ENCODE measurements around the gene STK17A. TPM values are rescaled to one million over a fixed set of nuclear protein-coding genes. Genes with fewer than 3 reads are reported as not detected.
"Not testable (repeated sequence)": the region's sequence is repeated elsewhere in the genome, so short reads cannot be mapped to it uniquely, and the experiment has no call there.

STK17A gene
- polyA plus RNA-seq, 6 donors from 2014 or later = 263 to 424 (median 353) TPM

- no peak for DNase-seq
- H3K4me3 Mint-ChIP-seq = no peak overlapping the region
- H3K9me3 Mint-ChIP-seq = no peaks in the 10 kb centered on the region
- no peaks in the 10 kb centered on the region for H3K27me3 Mint-ChIP-seq
- no peaks in the 10 kb centered on the region for H3K4me1 Mint-ChIP-seq
- ATAC-seq (ENCODE audit: low read depth in 2 of 2) = no peak
- H3K36me3 Mint-ChIP-seq = no peaks in the 10 kb centered on the region
- H3K27ac Mint-ChIP-seq = no peak overlapping the region
These were observed 7.4 kb upstream of the STK17A start for GRCh38 chr7:43575506-43575905.

DNA sequence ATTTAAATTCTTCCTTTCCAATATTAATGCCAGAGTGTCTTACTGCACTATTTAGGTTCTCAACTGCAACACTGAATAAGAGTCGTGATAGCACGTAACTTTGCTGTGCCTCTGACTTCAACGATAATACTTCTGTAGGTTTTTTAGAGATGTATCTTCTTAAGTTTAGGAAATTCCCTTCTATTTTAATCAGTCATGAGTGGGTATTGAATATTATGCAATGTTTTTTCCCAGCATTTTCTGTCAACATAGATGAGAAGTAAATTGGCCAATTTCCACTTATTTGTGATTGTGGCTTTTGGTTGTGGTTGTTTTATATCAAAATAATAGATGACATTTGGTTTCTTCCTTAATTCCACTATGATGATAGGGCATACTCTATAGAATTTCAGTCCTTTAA lies 6.7 kb upstream of the STK17A start:
- Mint-ChIP-seq H3K4me3 (no peak overlapping the region), H3K27me3 (peaks cover 0 to 5% (median 0%) of the 10 kb centered on the region in 3 donors), H3K9me3 (no peaks in the 10 kb centered on the region), H3K27ac (no peak overlapping the region), H3K4me1 (no peaks in the 10 kb centered on the region), H3K36me3 (no peaks in the 10 kb centered on the region)
- no peak for DNase-seq
- ATAC-seq (ENCODE audit: low read depth in 2 of 2) = no peak

GRCh38 chr7:43577485-43577951 lies 5.4 kb upstream of the STK17A start:
- Mint-ChIP-seq H3K4me3 (no peak overlapping the region), H3K27me3 (peaks cover 0 to 10% (median 1%) of the 10 kb centered on the region in 3 donors), H3K27ac (no peak overlapping the region), H3K9me3 (no peaks in the 10 kb centered on the region), H3K36me3 (no peaks in the 10 kb centered on the region), H3K4me1 (peaks cover 2 to 8% (median 4%) of the 10 kb centered on the region in 3 donors)
- DNase-seq (no peak), ATAC-seq (ENCODE audit: low read depth in 2 of 2) (no peak)

DNA sequence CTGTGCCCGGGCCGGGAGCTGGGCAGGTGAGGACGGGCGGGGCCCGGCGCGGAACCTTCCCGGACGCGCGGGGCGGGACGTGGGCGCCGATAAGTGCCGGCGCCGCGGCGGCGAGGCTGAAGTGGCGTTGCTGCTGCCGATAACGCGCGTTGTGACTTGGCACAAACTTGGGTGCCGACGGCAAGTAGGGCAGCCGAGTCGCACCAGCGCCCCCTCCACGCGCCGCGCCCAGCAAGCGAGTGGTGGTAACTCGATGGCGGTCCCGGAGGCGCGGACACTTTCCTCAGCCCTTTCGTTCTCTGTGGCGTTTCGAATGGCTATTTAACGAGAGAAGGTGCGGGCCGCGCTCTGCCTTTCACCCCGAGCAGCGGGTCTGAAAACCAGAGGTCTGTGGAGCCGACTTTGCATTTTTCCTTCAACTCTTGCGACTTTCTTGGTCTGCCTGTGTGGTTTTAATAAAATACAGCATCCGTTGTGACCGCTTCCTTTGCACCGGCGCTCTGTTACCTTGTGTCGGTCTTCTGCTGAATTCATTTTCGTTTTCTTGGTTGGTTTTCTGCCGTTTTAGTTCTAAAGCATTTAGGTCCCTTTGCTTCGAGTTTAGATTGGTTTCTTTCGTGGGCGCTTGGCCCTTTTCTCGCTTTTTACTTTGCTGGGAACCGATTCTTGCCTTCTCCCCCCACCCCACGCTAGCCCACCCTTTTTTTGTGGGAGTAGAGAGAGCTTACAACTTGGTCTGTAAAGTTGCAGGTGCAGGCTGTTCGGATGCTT lies 701 bp downstream of the STK17A start:
- Mint-ChIP-seq H3K36me3 (peaks cover 4 to 7% of the 10 kb centered on the region in 2 donors), H3K9me3 (peaks cover 0 to 3% (median 0%) of the 10 kb centered on the region in 7 donors), H3K4me1 (peaks cover 34 to 39% (median 36%) of the 10 kb centered on the region in 3 donors), H3K27ac (peak overlapping the region; percentile 96 to 99 (median 98)), H3K4me3 (peak overlapping the region; percentile 93 to 99 (median 97)), H3K27me3 (peaks cover 0 to 10% (median 4%) of the 10 kb centered on the region in 3 donors)
- DNase-seq = peak; percentile 68
- peak; percentile 24 to 27 for ATAC-seq (ENCODE audit: low read depth in 2 of 2)

GRCh38 chr7:43584195-43584586 lies 1.3 kb downstream of the STK17A start:
- peaks cover 39 to 43% (median 42%) of the 10 kb centered on the region in 3 donors for H3K4me1 Mint-ChIP-seq
- H3K27ac Mint-ChIP-seq = peak overlapping the region; percentile 96 to 99 (median 98)
- no peak for ATAC-seq (ENCODE audit: low read depth in 2 of 2)
- peaks cover 0 to 10% (median 4%) of the 10 kb centered on the region in 3 donors for H3K27me3 Mint-ChIP-seq
- peaks cover 4 to 7% of the 10 kb centered on the region in 2 donors for H3K36me3 Mint-ChIP-seq
- DNase-seq = no peak
- H3K9me3 Mint-ChIP-seq = peaks cover 0 to 3% (median 0%) of the 10 kb centered on the region in 7 donors
- H3K4me3 Mint-ChIP-seq = peak overlapping the region; percentile 93 to 99 (median 97)

DNA sequence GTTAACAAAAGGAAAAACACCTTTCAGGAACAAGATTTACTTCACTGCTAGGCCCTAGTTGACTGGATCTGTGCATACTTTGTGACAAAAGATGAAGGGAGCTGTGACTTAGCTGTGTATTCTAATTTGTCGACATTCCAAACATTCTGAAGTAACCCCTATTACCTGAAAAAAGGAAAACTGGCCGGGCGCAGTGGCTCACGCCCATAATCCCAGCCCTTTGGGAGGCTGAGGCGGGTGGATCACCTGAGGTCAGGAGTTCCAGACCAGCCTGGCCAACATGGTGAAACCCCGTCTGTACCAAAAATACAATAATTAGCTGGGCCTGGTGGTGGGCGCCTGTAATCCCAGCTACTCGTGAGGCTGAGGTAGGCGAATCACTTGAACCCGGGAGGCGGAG lies 1.8 kb downstream of the STK17A start:
- H3K4me1 Mint-ChIP-seq = peaks cover 44 to 49% (median 47%) of the 10 kb centered on the region in 3 donors
- not testable (repeated sequence) for ATAC-seq (ENCODE audit: low read depth in 2 of 2)

GRCh38 chr7:43585562-43585961 lies 2.7 kb downstream of the STK17A start:
- ATAC-seq (ENCODE audit: low read depth in 2 of 2) (no peak), DNase-seq (no peak)
- H3K4me1 Mint-ChIP-seq = peaks cover 52 to 55% (median 53%) of the 10 kb centered on the region in 3 donors
- peak overlapping the region; percentile 93 to 99 (median 97) for H3K4me3 Mint-ChIP-seq
- peaks cover 0 to 3% (median 0%) of the 10 kb centered on the region in 7 donors for H3K9me3 Mint-ChIP-seq
- H3K36me3 Mint-ChIP-seq = peaks cover 4 to 7% of the 10 kb centered on the region in 2 donors
- H3K27ac Mint-ChIP-seq = peak overlapping the region; percentile 54 to 98 (median 97)
- H3K27me3 Mint-ChIP-seq = peaks cover 0 to 10% (median 4%) of the 10 kb centered on the region in 3 donors

More for the DNA sequence above, 1.8 kb downstream of the STK17A start:
- H3K9me3 Mint-ChIP-seq, H3K36me3 Mint-ChIP-seq, H3K27me3 Mint-ChIP-seq, DNase-seq: not testable (repeated sequence)
- Mint-ChIP-seq H3K4me3 (peak overlapping the region; percentile 93 to 99 (median 97)), H3K27ac (peak overlapping the region in 4 of 6 donors; percentile 96 to 98 (median 98))

DNA sequence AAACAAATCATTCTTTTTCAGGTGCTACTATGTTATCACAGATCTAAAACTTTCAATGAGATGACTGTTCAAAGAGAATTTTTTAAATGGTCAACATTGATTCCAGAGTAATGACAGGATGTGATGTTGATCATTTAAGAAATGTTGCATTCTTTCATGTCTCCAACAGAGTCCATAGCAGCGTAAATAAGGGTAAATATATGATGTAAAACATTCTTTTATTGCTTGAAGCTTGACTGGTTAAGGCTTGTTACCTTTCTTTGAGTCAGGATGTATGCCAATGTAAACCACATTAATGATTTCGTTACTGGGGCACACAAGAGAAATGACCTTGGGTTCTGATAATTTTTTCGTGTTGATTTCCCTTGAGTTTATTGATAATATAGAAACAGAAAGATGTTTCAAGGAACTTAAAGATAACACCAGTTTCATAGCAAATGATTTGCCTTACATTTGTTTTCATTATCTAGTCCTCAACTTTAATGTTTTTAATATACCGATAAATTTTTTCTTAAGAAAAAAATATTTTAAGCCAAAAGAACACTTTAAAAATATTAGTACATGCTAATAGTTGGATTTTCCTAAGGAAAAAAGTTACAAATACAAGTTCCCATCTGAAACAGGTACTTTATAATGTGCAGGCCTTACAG lies 3.5 kb downstream of the STK17A start:
- H3K27ac Mint-ChIP-seq = peak overlapping the region; percentile 86 to 98 (median 97)
- ATAC-seq (ENCODE audit: low read depth in 2 of 2) (no peak), DNase-seq (no peak)
- peaks cover 4 to 7% of the 10 kb centered on the region in 2 donors for H3K36me3 Mint-ChIP-seq
- H3K4me1 Mint-ChIP-seq = peaks cover 57 to 62% (median 61%) of the 10 kb centered on the region in 3 donors
- H3K27me3 Mint-ChIP-seq = peaks cover 0 to 4% (median 4%) of the 10 kb centered on the region in 3 donors
- peaks cover 0 to 3% (median 0%) of the 10 kb centered on the region in 7 donors for H3K9me3 Mint-ChIP-seq
- peak overlapping the region; percentile 93 to 99 (median 97) for H3K4me3 Mint-ChIP-seq

DNA sequence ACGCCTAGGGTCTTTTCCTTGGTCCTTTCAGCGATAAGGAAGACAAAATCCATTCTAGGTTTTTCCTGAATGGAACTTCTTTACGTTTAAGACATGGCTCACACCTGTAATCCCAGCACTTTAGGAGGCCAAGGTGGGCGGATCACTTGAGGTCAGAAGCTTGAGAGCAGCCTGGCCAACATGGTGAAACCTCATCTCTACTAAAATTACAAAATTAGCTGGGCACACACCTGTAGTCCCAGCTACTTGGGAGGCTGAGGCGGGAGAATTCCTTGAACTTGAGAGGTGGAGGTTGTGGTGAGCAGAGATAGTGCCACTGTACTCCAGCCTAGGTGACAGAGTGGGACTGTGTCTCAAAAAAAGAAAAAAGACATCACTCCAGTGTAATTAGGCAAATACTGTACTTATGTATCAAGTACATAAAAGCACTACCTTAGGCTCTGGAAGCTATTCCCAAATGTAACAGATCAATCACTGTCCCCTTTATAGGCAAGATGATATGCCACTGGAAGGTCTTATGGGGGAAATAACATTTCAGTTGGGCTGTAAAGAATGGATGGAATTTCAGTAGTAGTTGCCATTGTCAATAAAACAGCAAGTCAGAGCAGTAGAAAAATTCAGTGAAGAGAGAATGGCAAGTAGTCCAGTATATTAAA lies 5.7 kb downstream of the STK17A start:
- peak overlapping the region in 5 of 6 donors; percentile 79 to 98 (median 92) for H3K27ac Mint-ChIP-seq
- H3K4me1 Mint-ChIP-seq = peaks cover 69 to 75% (median 73%) of the 10 kb centered on the region in 3 donors
- peaks cover 0 to 2% (median 0%) of the 10 kb centered on the region in 7 donors for H3K9me3 Mint-ChIP-seq
- no peak for DNase-seq
- peak overlapping the region; percentile 19 to 89 (median 59) for H3K4me3 Mint-ChIP-seq
- no peak for ATAC-seq (ENCODE audit: low read depth in 2 of 2)
- peaks cover 5 to 9% of the 10 kb centered on the region in 2 donors for H3K36me3 Mint-ChIP-seq
- no peaks in the 10 kb centered on the region for H3K27me3 Mint-ChIP-seq

- Mint-ChIP-seq H3K4me1 (peaks cover 69 to 80% (median 74%) of the 10 kb centered on the region in 3 donors), H3K36me3 (peaks cover under 1 to 8% of the 10 kb centered on the region in 2 donors), H3K27me3 (no peaks in the 10 kb centered on the region), H3K9me3 (peaks cover 0 to 2% (median 0%) of the 10 kb centered on the region in 7 donors), H3K27ac (peak overlapping the region in 5 of 6 donors; percentile 1 to 98 (median 92)), H3K4me3 (peak overlapping the region; percentile 19 to 89 (median 75))
- DNase-seq (no peak), ATAC-seq (ENCODE audit: low read depth in 2 of 2) (no peak)
These were observed 6.2 kb downstream of the STK17A start for GRCh38 chr7:43589133-43589478.

- DNase-seq (no peak), ATAC-seq (ENCODE audit: low read depth in 2 of 2) (no peak)
- peak overlapping the region in 4 of 6 donors; percentile 49 to 98 (median 68) for H3K27ac Mint-ChIP-seq
- no peaks in the 10 kb centered on the region for H3K27me3 Mint-ChIP-seq
- H3K4me3 Mint-ChIP-seq = peak overlapping the region; percentile 1 to 77 (median 72)
- peaks cover 0 to 5% of the 10 kb centered on the region in 2 donors for H3K36me3 Mint-ChIP-seq
- peaks cover 0 to 2% (median 0%) of the 10 kb centered on the region in 7 donors for H3K9me3 Mint-ChIP-seq
- peaks cover 73 to 86% (median 78%) of the 10 kb centered on the region in 3 donors for H3K4me1 Mint-ChIP-seq
These were observed 6.8 kb downstream of the STK17A start for GRCh38 chr7:43589728-43590127.

- no peak for DNase-seq
- Mint-ChIP-seq H3K4me3 (peak overlapping the region; percentile 36 to 89 (median 78)), H3K27ac (peak overlapping the region in 5 of 6 donors; percentile 16 to 98 (median 39)), H3K36me3 (peaks cover 0 to 5% of the 10 kb centered on the region in 2 donors), H3K27me3 (no peaks in the 10 kb centered on the region), H3K9me3 (peaks cover 0 to 2% (median 0%) of the 10 kb centered on the region in 7 donors), H3K4me1 (peaks cover 72 to 91% (median 82%) of the 10 kb centered on the region in 3 donors)
- peak; percentile 40 to 42 for ATAC-seq (ENCODE audit: low read depth in 2 of 2)
These were observed 8.1 kb downstream of the STK17A start for GRCh38 chr7:43590862-43591557.

Data from naive B cell (primary cell).